Hippocampal formation (tissue), 2 donors: ENCODE measurements around the gene TMEM151A.

ENCODE experiments used
- DNase-seq, 2 donors: peaks; one replicate each; lab custom pipeline; 2025; lab: John Stamatoyannopoulos, UW

TMEM151A gene

GRCh38 chr11:66283461-66284105, 8.1 kb upstream of the TMEM151A start:
- DNase-seq, result no peak

- no peak for DNase-seq
These were observed 7.1 kb upstream of the TMEM151A start for GRCh38 chr11:66284526-66285078.

DNA sequence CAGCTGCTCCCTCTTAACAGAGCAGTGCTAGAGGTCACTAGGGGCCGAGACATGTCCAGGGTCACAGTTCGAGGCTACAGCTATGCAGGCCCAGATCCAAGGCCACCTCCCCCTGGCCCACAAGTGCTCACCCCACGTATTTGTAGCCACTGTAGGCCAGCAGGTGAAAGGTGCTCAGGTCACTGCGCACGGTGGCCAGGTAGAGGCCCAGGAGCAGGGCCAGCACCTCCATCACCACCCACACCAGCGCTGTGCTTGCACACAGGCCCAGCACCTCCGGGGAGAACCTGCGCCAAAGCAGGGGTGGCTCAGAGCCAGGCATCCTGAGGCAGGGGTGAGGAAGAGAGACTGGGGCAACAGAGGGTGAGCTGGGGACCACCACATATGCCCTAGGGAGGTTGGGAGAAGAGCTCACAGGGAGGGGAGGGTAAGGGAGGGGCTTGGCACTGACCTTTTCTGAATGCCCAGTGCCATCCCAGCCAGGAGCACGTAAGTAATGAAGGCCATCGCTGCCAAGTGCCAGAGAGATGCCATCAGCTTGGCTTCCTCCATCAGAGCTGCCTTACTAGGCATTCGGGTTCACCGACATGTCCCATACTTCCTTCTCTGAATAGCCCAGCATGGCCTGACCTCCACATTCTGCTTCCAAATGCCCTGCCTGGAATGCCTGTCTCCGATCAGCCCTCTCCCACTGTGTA, 6.3 kb upstream of the TMEM151A start:
- no peak for DNase-seq

DNA sequence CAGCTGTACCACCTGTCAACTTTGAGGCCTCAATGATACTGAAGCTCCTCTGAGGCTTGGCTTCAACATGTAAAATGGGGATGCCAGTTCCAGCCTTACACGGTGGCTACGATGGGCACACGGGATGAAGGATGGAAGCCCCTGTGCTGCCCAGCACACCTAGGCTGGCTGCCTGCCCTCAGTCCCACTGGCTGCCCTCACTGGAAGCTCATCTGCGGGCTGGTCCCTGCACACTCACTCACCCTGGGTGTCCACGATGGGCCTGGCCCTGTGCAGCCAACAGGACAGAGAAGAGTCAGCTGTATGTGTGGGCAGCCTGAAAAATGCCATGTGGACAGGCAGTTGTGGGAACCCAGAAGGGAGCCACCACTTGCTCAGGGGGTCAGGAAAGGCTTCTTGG, 5.0 kb upstream of the TMEM151A start:
- no peak for DNase-seq

DNA sequence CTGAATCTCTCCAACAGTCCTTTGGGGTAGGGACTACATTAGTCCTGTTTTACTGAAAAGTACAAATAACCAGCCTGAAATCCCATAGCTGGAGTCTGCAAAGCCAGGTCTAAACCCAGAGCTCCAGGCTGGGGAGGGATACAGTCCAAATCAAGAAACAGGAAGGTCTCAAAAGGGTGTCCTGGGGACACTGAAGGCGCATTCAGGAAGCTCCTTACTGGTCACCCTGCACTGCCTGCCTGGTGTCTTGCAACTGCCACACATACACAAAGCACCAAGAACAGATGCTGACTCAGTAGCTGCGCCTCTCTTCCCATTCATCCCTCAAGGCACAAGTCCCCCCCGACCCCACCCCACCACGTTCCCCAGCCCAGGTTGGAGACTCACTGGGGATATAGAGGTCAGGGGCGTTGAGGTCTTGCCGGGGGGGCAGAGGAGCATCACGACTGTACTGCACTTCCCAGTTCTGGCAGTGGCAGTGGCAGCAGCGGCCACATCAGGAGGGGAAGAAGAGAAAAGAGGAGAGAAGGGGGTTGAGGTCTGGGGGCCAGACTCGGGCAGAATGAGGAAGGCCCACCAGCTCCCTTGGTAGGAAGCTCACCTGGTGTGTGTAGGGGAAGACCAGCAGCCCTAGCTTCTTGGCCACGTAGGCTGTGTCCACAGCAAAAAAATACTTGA, 4.3 kb upstream of the TMEM151A start:
- DNase-seq, result no peak

DNA sequence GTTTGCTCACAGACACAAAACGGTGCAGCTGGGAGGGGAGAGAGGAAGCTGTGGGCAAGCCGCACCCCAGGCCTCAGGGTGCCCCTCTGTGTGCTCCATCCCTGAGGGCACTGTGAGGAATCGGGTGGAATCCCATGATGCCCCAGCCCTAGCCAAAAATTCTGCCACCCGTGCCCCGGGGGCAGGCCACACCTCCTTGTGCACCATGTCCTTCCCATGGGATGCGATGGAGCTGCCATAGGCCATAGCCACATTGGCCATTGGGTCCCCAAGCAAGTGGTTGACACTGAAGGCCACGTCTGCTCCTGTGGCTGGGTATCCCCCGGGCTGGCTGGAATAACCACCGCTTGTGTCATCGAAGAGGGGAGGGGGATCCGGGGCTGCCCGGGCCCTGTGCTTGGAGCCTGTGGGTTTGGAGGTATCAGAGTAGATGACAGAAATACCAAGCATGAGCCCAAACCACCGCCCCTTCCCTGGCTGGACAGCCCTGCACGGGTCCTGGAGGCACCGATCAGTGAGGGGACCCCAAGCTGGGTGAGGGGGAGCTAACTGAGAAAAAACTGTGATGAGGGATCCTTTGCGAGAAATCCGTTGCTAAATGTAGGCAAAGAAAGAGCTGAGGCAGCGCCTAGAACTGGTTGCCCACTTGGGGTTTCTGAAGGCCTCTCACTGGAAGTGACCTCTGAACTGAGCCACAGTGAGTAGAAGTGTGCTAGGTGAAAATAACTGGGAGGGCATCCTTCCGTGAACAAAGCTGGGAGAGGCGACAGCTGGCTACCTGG, 3.6 kb upstream of the TMEM151A start:
- no peak for DNase-seq

DNA sequence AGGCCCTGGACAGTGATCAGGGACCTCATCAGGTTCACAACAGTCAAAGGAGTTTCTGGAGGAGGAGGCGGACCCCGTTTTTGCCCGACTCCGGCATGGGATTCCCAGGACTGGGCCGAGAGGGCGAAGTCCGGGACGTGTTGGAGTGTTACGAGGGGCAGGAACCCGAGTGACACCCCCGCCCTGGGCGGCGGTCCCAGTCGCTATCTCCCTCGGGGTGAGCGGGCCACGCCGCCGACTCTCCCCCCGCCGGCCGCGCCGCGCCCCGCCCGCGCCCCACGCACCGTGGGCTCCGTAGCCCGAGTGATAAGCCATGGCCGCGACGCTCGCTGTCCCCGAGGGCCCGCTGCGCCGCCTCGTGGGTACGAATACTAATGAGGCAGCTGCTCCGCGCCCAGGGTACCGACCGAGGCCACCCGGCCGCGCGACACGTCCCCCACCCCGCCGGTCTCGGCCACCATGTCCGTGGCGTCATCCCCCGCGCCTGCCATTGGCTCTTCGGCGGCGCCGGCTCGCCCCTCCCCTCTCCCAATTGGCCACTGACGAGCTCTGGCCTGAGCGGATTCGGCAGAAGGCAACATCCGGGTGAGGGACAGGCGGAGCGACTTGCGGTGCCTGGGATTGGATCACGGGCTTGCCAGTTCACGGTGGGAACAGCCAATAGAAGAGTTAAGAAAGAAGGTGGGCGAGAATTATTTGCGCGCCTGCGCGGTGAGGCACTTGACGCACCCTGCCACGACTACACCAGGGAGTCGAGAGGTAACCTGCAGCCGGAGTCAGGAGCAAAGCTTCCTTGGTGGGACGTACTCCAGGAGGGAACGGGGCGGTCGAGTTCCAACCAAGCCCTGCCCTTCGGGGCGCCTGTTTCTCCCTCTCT, 2.8 kb upstream of the TMEM151A start, which contains the start of gene YIF1A:
YIF1A (minus strand) TSS at position 473 of the 877 bp plus-strand sequence; CDS start at position 315, 158 bp downstream.
- peak; percentile 99 for DNase-seq

DNA sequence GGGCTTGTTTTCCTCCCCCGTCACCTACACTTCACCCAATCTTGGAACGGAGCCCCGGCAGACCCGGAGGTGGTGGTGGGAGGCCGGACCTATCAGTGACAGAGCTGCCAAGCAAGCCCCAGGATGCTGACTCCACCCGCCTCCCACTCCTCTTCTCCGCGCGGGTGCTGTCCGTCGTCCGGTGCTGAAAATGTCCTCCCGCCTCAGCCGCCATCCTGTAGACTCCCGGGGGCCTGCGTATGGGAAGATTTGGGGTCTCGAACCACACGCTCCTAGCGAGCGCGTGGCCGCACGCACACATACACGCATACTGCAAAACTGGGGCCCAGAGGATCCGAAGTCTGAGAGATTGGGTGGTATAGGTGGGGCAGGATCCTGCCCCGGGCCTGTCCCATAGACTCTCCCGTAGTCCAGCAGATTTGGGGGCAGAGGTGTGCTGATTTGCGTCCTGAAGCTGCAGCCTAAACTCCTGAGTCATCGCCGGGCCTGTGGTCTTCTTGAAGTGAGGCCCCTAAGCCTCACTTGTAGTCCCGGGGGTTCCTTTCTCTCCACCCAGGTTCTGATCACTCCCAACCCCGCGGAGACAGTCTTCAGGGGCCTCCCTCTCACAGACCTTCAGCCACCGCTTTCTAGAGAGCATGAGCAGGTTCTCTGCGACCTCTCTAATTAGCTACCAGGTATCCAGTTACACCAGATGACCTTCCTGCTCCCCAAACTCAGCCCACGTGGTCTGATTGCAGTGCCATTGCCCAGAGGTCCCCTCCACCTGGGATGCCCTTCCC, 2.0 kb upstream of the TMEM151A start:
- DNase-seq, result no peak

- no peak for DNase-seq
These were observed 1.4 kb upstream of the TMEM151A start for GRCh38 chr11:66290330-66290621.

- DNase-seq, result peak in 1 of 2 donors; percentile 32
These were observed 390 bp upstream of the TMEM151A start for GRCh38 chr11:66291303-66291705.

DNA sequence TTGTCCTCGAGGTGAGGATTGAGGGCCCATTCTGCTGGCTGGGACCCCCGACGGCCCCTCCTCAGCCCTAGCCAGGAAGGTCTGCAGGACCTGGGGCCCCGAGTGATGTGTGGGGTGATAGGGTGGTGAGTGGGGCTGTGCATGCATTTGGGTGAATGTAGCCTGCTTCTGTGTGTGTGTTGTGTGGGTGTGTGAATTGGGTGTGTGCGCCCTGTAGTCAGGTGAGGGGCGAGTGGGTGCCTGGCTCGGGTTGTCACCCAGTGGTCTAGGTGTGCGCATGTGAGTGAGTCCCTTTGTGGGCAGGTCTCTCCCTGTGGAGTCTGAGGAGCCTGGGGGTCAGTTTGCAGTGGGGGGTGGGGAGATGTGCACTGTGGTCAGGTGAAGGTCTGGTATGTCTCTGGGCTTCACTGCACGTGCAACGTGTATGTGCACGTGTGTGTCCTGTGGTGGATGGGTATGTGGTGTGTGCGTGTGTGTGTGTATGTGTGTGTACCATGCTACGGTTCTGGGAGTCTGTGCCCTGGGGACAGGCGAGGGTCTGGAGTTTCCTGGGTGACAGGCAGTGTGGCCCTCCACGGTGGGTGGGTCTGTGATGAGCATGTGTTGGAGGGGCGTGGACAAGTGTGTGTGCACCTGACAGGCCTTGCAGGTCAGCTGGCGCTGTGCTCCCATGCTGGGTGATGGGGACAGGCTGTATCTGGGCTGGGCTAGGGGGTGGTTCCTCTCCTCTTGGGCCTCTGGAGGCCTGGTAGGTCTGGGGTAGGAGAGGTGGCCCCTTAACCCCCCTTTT, 1.0 kb downstream of the TMEM151A start:
- no peak for DNase-seq

- DNase-seq, result no peak
These were observed 1.7 kb downstream of the TMEM151A start for GRCh38 chr11:66293352-66293751.

DNA sequence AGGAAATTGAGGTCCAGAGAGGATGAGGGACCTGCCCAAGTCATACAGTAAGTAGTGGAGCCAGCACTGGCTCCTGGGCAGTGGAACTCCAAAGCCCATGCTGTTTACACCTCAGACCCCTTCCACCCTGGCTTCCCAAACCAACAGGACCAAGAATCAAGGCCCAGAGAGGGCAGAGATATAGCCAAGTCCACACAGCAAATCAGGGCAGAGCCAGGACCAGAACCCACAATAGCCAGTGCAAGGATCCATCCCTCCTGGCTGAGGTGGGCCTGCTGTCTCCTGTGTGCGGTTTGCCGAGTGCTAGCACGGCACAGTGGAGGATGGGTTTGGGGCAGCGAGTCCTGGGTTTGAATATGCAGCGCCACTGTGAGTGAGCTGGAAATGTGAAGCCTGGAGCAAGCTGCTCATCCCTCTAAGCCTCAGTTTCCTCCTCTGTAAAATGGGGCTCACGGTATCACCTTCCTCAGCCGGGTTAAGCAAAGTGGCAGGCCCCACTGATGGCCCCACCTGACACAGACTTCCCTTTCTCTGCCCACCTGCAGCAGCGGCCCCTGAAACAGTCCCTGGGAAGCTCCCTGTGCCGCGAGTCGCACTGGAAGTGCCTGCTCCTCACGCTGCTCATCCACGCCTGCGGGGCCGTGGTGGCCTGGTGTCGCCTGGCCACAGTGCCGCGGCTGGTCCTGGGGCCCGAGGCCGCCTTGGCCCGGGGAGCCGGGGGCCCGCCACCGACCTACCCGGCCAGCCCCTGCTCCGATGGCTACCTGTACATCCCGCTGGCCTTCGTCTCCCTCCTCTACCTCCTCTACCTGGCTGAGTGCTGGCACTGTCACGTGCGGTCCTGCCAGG, 2.3 kb downstream of the TMEM151A start:
- DNase-seq, result no peak

GRCh38 chr11:66294626-66295620, 3.2 kb downstream of the TMEM151A start:
- DNase-seq, result no peak

- no peak for DNase-seq
These were observed 5.9 kb downstream of the TMEM151A start for GRCh38 chr11:66297610-66298009.

DNA sequence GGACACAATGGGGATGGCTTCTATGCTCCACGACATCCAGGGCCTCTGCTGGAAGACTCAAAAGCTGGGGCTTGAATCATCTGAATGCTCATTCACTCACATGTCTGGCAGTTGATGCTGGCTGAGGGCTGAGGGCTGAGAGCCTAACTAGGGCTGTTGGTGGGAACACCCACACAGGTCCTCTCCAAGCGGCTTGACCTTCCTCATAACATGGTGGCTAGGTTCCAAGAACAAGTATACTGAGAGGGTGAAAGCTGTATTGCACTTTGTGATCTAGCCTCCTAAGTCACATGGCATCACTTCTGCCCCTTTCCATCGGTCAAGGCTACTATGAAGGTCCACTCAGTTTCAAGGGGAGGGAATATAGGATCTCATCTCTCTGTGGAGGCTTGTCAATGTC, 7.5 kb downstream of the TMEM151A start:
- no peak for DNase-seq

DNA sequence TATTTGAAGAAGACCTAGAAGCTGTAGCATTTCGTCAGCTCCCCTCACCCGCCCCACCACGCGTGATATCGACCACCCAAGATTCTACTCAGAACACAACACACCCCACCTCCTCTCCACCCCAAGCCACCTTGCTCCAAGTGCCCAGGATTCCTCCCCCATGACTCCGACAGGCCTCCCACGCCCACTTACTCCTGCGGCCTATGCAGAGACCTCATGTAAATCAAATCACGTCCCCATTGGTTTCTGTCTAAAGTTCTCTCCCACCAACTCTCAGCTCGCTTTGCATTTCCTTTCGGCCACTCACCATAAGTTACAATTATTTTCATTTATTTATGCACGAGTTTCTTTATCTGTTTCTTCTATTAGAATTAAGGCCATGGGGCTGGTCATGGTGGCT, 11.0 kb downstream of the TMEM151A start:
- DNase-seq, result no peak
